MCF 10A (cell line): Measurements from ENCODE around the gene CTR9. TPM values are rescaled to one million over a fixed set of nuclear protein-coding genes. Genes with fewer than 3 reads are reported as not detected.

ENCODE experiments used
- BruUV-seq: library from RNA; stranded (reverse); fragments of 400-500 nt; replicated peaks from 2 replicates; lab custom pipeline; 2021; lab: Mats Ljungman, UMichigan
- CTCF ChIA-PET: fragments of 300-600 bp; sonication (Branson Sonifier 250); formaldehyde crosslinking; extraction: SDS; loops from one replicate; lab custom pipeline; 2021; ENCODE audit warnings: antibody characterized with exemption, inconsistent platforms; lab: Yijun Ruan, JAX
- POLR2A ChIA-PET: fragments of 300-600, 350-650 bp; sonication (Branson Sonifier 250); formaldehyde crosslinking; extraction: SDS; loops from one replicate; lab custom pipeline; 2020; ENCODE audit warnings: antibody characterized with exemption, inconsistent platforms; lab: Yijun Ruan, JAX
- DNase-seq: peaks from one replicate; pipeline ENCODE4 v3.0.0-alpha.2; 2018; ENCODE audit not compliant: unreplicated experiment
- H3K27ac Mint-ChIP-seq: one replicate; pipeline ENCODE4 v1.8.0; 2022; ENCODE audit warnings: mild to moderate bottlenecking, low read depth, mixed read lengths; ENCODE audit not compliant: unreplicated experiment
- H3K27me3 Mint-ChIP-seq: one replicate; pipeline ENCODE4 v1.8.0; 2022; ENCODE audit warnings: mixed read lengths; ENCODE audit not compliant: insufficient read depth, unreplicated experiment
- H3K36me3 Mint-ChIP-seq: one replicate; pipeline ENCODE4 v1.8.0; 2022; ENCODE audit warnings: mild to moderate bottlenecking, moderate library complexity, mixed read lengths; ENCODE audit not compliant: insufficient read depth, unreplicated experiment
- H3K4me1 Mint-ChIP-seq: one replicate; pipeline ENCODE4 v1.8.0; 2022; ENCODE audit warnings: mixed read lengths; ENCODE audit not compliant: insufficient read depth, unreplicated experiment
- H3K4me3 Mint-ChIP-seq: one replicate; pipeline ENCODE4 v1.8.0; 2022; ENCODE audit warnings: mild to moderate bottlenecking, moderate library complexity, mixed read lengths; ENCODE audit not compliant: unreplicated experiment
- H3K9me3 Mint-ChIP-seq: one replicate; pipeline ENCODE4 v1.8.0; 2022; ENCODE audit warnings: mixed read lengths; ENCODE audit not compliant: unreplicated experiment
- CTCF ChIP-seq: fragments of 200-600 bp; IDR thresholded peaks from one replicate; pipeline ENCODE4 v1.8.0; 2022; ENCODE audit warnings: antibody characterized with exemption, mild to moderate bottlenecking; ENCODE audit not compliant: unreplicated experiment
- intact Hi-C: fragments of 100-400 bp; cut with micrococcal nuclease; formaldehyde crosslinking; loops from 2 replicates; pipeline ENCODE4 v1.14.1; 2022
- total RNA-seq: library from RNA; stranded (reverse); gene quantifications from 2 replicates; pipeline ENCODE4 v1.2.3, GENCODE V29; 2022

CTR9 gene
- total RNA-seq, 1 experiment from 2014 or later, result 28.8 TPM

- Mint-ChIP-seq H3K4me1 (peaks cover 4% of the 10 kb centered on the region), H3K27me3 (no peaks in the 10 kb centered on the region), H3K36me3 (peaks cover 58% of the 10 kb centered on the region), H3K4me3 (peak overlapping the region; percentile 89), H3K9me3 (no peaks in the 10 kb centered on the region), H3K27ac (peak overlapping the region; percentile 97)
- ChIA-PET CTCF (interaction anchor here (0.6 to 1.2 kb wide), 6 partner anchors 10 to 750 kb away, joined by 3 to 7 read pairs (median 3); partner anchors contain the start of gene ZBED5), POLR2A (interaction anchor here (0.6 to 5.3 kb wide), 42 partner anchors 10 to 1844 kb away, joined by 3 to 301 read pairs (median 6); partner anchors contain the start of genes ADM, CTR9, GALNT18 and SBF2)
- BruUV-seq, result TSS peak; percentile 46
- DNase-seq, result no peak
- intact Hi-C loops, result loop anchor here (1.0 to 2.0 kb wide), 3 partner anchors 50 to 123 kb away; partner anchors contain the start of gene ZBED5
- TF ChIP-seq CTCF, result no peak
Observed at GRCh38 chr11:10808235-10808552, 57.1 kb downstream of the CTR9 start.

GRCh38 chr11:10808553-10809372, 57.7 kb downstream of the CTR9 start, which contains the start of gene EIF4G2:
Gene EIF4G2, minus strand, starts transcription at chr11:10808926.
- DNase-seq, result peak; percentile 98
- Mint-ChIP-seq H3K4me1 (peaks cover 4% of the 10 kb centered on the region), H3K36me3 (peaks cover 53% of the 10 kb centered on the region), H3K27ac (peak within 1 kb of the TSS; percentile 97), H3K9me3 (no peaks in the 10 kb centered on the region), H3K4me3 (peak within 1 kb of the TSS; percentile 89), H3K27me3 (no peaks in the 10 kb centered on the region)
- intact Hi-C loops, result loop anchor here (1.0 to 2.0 kb wide), 3 partner anchors 50 to 122 kb away; partner anchors contain the start of gene ZBED5
- POLR2A ChIA-PET, result interaction anchor here (0.6 to 5.3 kb wide), 74 partner anchors 10 to 1844 kb away, joined by 3 to 301 read pairs (median 5); partner anchors contain the start of genes ADM, CTR9, GALNT18 and MICAL2
- no peak for TF ChIP-seq CTCF
- no TSS peak for BruUV-seq
- CTCF ChIA-PET, result interaction anchor here (0.6 to 1.5 kb wide), 12 partner anchors 10 to 1006 kb away, joined by 3 to 7 read pairs (median 3); partner anchors contain the start of gene ZBED5

- Mint-ChIP-seq H3K4me1 (peaks cover 4% of the 10 kb centered on the region), H3K36me3 (peaks cover 45% of the 10 kb centered on the region), H3K4me3 (peak overlapping the region; percentile 89), H3K9me3 (no peaks in the 10 kb centered on the region), H3K27ac (peak overlapping the region; percentile 97), H3K27me3 (no peaks in the 10 kb centered on the region)
- ChIA-PET POLR2A (interaction anchor here (0.6 to 5.3 kb wide), 73 partner anchors 9 to 1868 kb away, joined by 3 to 301 read pairs (median 4); partner anchors contain the start of genes CTR9, GALNT18, MICAL2 and RNF141), CTCF (interaction anchor here (0.6 to 1.5 kb wide), 12 partner anchors 11 to 348 kb away, joined by 3 to 7 read pairs (median 3); no protein-coding TSS in a partner anchor)
- TF ChIP-seq CTCF, result no peak
- intact Hi-C loops, result loop anchor here (2.0 kb wide), 1 partner anchor 121 kb away; no protein-coding TSS in a partner anchor
- TSS peak; percentile 77 for BruUV-seq
- DNase-seq, result peak; percentile 69
Observed at GRCh38 chr11:10809373-10810160, 58.5 kb downstream of the CTR9 start.
